NK-92 (cell line): ENCODE data around the gene CBX2.

Experiments used
- DNase-seq: peaks from one replicate; lab custom pipeline; 2025; ENCODE audit not compliant: unreplicated experiment; lab: John Stamatoyannopoulos, UW

CBX2 gene

GRCh38 chr17:79811011-79811867 is 33.3 kb downstream of the CBX2 start:
- DNase-seq: no peak

- no peak for DNase-seq
These were observed 34.0 kb downstream of the CBX2 start for GRCh38 chr17:79811868-79812352.

- no peak for DNase-seq
These were observed 34.7 kb downstream of the CBX2 start for GRCh38 chr17:79812353-79813258.

GRCh38 chr17:79813297-79814126 is 35.6 kb downstream of the CBX2 start:
- no peak for DNase-seq

- DNase-seq: no peak
These were observed 36.4 kb downstream of the CBX2 start for GRCh38 chr17:79814127-79814973.

- no peak for DNase-seq
These were observed 37.3 kb downstream of the CBX2 start for GRCh38 chr17:79814974-79815835.

GRCh38 chr17:79815836-79816461 is 38.0 kb downstream of the CBX2 start:
- no peak for DNase-seq

GRCh38 chr17:79818026-79818758 is 40.2 kb downstream of the CBX2 start:
- DNase-seq: no peak

- DNase-seq: no peak
These were observed 41.1 kb downstream of the CBX2 start for GRCh38 chr17:79819085-79819484.

- no peak for DNase-seq
These were observed 41.8 kb downstream of the CBX2 start for GRCh38 chr17:79819534-79820276.

GRCh38 chr17:79820959-79821330 is 43.0 kb downstream of the CBX2 start:
- no peak for DNase-seq

- no peak for DNase-seq
These were observed 43.6 kb downstream of the CBX2 start for GRCh38 chr17:79821331-79822095.

GRCh38 chr17:79822583-79823124 is 44.7 kb downstream of the CBX2 start:
- DNase-seq: no peak

- DNase-seq: no peak
These were observed 46.3 kb downstream of the CBX2 start for GRCh38 chr17:79824234-79824633.

GRCh38 chr17:79824893-79825579 is 47.1 kb downstream of the CBX2 start:
- no peak for DNase-seq

GRCh38 chr17:79825580-79825921 is 47.6 kb downstream of the CBX2 start:
- DNase-seq: no peak
